Muscle layer of duodenum (tissue), 2 donors: ENCODE measurements around the gene TMEM30A.

Experiments used
- H3K27ac ChIP-seq: one replicate; pipeline ENCODE4 v1.7.0; 2013; ENCODE audit warnings: mild to moderate bottlenecking, low read length
- H3K27me3 ChIP-seq: one replicate; pipeline ENCODE4 v1.7.0; 2013; ENCODE audit warnings: low read depth, mild to moderate bottlenecking, control low read depth, low read length
- H3K36me3 ChIP-seq, 2 donors: one replicate each; pipeline ENCODE4 v1.7.0; 2013; ENCODE audit warnings: low read length in 2 of 2, control low read depth in 1 of 2, mild to moderate bottlenecking in 1 of 2; ENCODE audit not compliant: insufficient read depth in 2 of 2, control insufficient read depth in 1 of 2
- H3K4me1 ChIP-seq, 2 donors: one replicate each; pipeline ENCODE4 v1.7.0; 2013; ENCODE audit warnings: low read length in 2 of 2, mild to moderate bottlenecking in 2 of 2, control low read depth in 1 of 2, moderate library complexity in 1 of 2; ENCODE audit not compliant: insufficient read depth in 2 of 2, control insufficient read depth in 1 of 2
- H3K4me3 ChIP-seq, 2 donors: one replicate each; pipeline ENCODE4 v1.7.0; 2013; ENCODE audit warnings: low read length in 2 of 2, low read depth in 1 of 2, mild to moderate bottlenecking in 1 of 2
- H3K9me3 ChIP-seq, 2 donors: one replicate each; pipeline ENCODE4 v1.7.0; 2013; ENCODE audit warnings: low read length in 2 of 2, control low read depth in 1 of 2, mild to moderate bottlenecking in 1 of 2; ENCODE audit not compliant: control insufficient read depth in 1 of 2
- donor health status: healthy.

Gene TMEM30A

DNA sequence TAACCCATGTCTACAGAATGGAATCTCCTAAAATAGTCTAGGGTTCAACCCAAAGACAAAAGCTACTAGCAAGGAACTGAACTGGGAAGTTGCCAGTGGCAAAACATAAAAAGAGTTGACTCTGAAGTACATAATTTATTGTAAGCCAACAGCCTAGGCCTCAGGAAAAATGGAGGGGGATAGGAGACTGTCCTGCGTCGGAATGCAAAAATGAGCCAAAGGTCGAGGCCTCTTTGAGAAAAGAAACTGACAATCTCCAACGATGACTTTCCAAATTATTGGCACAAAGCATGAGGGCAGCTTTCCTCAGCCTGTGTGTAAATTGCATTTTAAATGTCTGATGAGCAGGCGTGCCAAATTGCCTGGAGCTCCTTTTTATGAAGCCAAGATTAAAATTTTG, 80.9 kb downstream of the TMEM30A start:
- Histone ChIP-seq H3K4me3 (peak overlapping the region; percentile 76 to 89), H3K27me3 (peaks cover 34% of the 10 kb centered on the region), H3K9me3 (no peaks in the 10 kb centered on the region), H3K4me1 (peaks cover 3 to 30% of the 10 kb centered on the region in 2 donors), H3K36me3 (no peaks in the 10 kb centered on the region), H3K27ac (peak overlapping the region; percentile 94)
